C4-2B (cell line): ENCODE measurements around the gene SOCS3.

Source experiments
- ZFX ChIP-seq: fragments of 450-650 bp; IDR thresholded peaks from 2 replicates; pipeline ENCODE4 v1.6.1; 2017
- TF ChIP-seq, protein P1 (sequence below): fragments of 450-650 bp; conservative IDR thresholded peaks from 2 replicates; pipeline ENCODE4 v1.5.1; 2017; ENCODE audit warnings: mild to moderate bottlenecking

GRCh38 chr17:78318843-78319242, 41.0 kb downstream of the SOCS3 start:
- TF ChIP-seq, protein P1, sequence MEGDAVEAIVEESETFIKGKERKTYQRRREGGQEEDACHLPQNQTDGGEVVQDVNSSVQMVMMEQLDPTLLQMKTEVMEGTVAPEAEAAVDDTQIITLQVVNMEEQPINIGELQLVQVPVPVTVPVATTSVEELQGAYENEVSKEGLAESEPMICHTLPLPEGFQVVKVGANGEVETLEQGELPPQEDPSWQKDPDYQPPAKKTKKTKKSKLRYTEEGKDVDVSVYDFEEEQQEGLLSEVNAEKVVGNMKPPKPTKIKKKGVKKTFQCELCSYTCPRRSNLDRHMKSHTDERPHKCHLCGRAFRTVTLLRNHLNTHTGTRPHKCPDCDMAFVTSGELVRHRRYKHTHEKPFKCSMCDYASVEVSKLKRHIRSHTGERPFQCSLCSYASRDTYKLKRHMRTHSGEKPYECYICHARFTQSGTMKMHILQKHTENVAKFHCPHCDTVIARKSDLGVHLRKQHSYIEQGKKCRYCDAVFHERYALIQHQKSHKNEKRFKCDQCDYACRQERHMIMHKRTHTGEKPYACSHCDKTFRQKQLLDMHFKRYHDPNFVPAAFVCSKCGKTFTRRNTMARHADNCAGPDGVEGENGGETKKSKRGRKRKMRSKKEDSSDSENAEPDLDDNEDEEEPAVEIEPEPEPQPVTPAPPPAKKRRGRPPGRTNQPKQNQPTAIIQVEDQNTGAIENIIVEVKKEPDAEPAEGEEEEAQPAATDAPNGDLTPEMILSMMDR: no peak
- no peak for TF ChIP-seq ZFX
